ENCODE measurements around the gene EMC9.

The EMC9 gene

GRCh38 chr14:24131549-24131966, 9.8 kb downstream of the EMC9 start:
- no peak for DNase-seq (ENCODE audit: low read depth in 2 of 2)

GRCh38 chr14:24130717-24131548, 10.5 kb downstream of the EMC9 start:
- DNase-seq (ENCODE audit: low read depth in 2 of 2): no peak

DNA sequence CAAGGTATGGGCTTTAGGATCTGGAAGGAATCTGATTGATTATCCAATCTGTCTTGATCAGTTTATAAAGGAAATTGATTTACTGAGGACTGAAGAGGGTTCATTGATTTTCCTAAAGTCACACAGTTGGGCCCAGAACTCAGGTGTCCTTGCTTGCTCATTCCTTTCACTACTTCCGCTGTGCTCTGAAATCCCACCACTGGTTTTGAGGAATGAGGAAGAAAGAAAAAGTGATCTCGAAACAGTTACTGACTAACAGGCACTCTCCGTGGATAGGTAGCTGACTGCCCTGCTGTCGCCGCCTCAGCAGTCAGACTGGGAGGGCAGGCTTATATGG, 11.0 kb downstream of the EMC9 start, which contains the start of gene FITM1:
TSS of gene FITM1 (plus strand) at position 280 of the 337 bp plus-strand sequence. CDS start 905 bp downstream, outside the sequence.
- no peak for DNase-seq (ENCODE audit: low read depth in 2 of 2)

DNA sequence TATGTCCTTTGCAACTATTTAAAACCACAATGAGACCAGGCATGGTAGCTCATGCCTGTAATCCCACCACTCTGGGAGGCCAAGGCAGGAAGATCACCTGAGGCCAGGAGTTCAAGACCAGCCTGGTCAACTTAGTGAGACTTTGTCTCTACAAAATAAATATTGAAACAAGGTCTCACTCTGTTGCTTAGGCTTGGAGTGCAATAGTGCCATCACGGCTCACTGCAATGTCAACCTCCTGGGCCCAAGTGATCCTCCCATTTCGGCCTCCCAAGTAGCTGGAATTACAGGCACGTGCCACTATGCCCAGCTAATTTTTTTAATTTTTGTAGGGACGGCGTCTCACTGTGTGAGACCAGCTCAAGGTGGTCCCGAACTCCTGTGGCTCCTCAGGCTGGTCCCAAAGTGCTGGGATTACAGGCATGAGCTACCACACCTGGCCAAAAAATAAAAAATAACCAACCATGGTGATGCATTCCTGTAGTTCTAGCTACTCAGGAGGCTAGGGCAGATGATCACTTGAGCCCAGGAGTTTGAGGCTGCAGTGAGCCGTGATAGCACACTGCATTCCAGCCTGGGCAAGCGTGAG, 11.9 kb downstream of the EMC9 start:
- DNase-seq (ENCODE audit: low read depth in 2 of 2): no peak

DNA sequence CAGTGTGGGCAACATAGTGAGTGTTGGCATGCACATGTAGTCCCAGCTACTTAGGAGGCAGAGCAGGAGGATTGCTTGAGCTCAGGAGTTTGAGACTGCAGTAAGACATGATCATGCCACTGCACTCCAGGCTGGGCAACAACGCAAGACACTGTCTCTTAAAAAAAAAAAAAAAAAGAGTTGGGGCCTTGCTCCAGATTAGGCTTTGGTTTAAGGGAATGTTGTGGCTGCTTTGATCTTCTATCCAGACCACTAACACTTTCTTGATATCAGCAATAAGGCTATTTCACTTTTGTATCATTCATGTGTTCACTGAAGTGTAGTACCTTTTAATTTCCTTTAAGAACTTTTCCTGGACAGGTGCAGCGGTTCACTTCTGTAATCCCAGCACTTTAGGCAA, 13.7 kb downstream of the EMC9 start:
- DNase-seq (ENCODE audit: low read depth in 2 of 2): no peak

- DNase-seq (ENCODE audit: low read depth in 2 of 2): no peak
These were observed 14.5 kb downstream of the EMC9 start for GRCh38 chr14:24126939-24127338.

GRCh38 chr14:24123424-24124417, 17.7 kb downstream of the EMC9 start:
- DNase-seq (ENCODE audit: low read depth in 2 of 2): no peak

- DNase-seq (ENCODE audit: low read depth in 2 of 2): no peak
These were observed 18.5 kb downstream of the EMC9 start for GRCh38 chr14:24122898-24123297.

- no peak for DNase-seq (ENCODE audit: low read depth in 2 of 2)
These were observed 19.0 kb downstream of the EMC9 start for GRCh38 chr14:24122416-24122815.

GRCh38 chr14:24121210-24121609, 20.2 kb downstream of the EMC9 start:
- no peak for DNase-seq (ENCODE audit: low read depth in 2 of 2)

GRCh38 chr14:24119691-24120090, 21.7 kb downstream of the EMC9 start:
- no peak for DNase-seq (ENCODE audit: low read depth in 2 of 2)

GRCh38 chr14:24117179-24117578, 24.2 kb downstream of the EMC9 start:
- DNase-seq (ENCODE audit: low read depth in 2 of 2): no peak

DNA sequence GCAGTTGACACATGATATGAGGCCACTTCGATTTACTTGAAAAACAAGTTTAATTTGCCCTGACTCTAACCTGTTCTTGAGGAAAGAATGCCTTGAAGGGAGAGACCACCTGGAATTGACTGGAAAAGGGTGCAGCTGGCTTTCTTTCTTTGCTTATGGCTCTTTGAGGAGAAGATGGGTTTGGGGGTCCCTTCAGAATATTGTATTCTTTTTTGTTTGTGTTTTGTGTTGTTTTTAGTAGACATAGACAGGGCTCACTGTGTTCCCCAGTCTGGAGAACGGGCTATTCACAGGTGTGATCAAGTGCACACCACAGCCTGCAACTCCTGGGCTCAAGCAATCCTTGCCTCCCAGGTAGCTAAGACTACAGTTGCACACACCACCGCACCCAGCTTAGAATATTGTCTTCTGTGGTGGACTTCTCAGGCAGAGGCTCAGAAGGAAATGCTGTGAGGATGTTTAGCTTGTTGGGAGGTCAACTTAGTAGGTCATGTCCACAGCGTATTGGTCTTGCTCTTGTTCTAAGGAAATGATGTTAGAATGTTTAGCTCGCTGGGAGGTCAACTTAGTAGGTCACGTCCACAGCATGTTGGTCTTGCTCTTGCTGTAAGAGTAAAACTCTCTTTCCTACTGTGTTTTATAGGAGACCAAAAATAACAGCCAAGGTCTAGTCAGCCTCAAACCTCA, 25.1 kb downstream of the EMC9 start:
- DNase-seq (ENCODE audit: low read depth in 2 of 2): no peak

DNA sequence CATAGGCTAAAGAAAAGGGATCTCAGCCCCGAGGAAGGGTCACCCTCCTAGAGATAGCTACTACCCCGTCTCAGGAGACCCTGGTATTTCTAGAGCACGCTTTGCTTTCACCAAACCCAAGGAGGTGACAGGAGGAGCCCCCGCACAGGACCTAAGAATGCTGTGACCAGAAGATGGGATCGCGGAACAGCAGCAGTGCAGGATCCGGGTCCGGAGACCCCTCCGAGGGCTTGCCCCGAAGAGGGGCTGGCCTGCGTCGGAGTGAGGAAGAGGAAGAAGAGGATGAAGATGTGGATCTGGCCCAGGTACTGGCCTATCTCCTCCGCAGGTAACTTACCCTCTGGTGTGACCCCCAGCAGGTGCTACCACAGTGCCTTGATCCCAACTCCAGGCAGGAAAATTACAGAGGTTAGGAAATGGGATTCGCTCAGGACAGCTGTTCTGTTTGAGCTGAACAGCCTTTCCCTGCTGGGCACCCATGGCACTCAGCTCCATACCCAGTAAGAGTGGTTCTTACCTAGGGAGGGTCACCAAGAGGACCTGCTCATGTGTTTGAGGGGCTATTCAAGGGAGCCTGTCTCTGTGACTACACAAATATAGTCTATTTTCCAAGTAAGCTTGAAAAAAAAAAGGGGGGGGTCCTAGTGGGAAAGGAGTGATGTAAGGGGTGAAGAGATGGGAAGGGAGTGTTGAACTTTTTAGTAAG, 25.8 kb downstream of the EMC9 start:
- DNase-seq (ENCODE audit: low read depth in 2 of 2): no peak

DNA sequence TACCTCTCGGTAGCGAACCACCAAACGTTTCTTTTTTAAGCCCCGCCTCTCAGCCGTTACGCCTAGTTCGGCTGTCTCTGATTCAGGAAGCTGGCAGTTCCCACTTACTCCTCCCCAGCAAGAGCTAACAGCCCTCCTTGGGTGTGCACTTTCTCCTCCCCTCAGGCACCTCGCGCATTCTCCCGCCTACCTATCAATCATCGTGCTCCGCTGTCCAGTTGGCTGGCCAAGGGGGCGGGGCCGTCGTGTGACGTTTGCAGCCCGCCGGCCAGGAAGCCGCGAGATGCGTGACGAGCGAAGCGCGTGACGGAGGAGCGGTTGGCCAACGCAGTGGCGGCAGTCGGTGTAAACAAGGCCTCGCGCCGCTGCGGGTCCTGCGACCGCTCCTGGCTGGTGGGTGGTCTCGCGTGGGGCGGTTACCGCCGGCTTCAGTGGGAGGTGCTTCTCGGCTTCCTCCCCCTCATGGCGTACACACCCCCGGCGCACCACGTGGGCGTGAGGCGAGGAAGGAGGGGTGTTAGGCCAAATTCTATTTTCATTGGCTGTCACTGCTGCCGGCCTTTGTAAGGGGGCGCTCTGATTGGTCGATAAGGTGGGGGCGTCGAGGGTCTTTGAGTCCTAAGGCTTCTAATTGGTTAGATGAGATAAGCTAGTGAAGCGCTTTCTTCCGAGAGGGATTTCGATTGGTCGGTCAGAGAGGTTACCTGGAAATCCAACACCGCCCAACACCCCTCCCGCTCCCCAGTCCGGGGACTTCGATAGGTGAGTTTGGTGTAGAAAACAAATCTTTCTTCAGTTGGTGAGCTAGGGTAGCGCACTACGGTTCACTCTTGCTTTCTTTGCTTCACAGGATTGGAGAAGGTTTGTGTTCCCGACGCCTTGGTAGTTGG, 26.6 kb downstream of the EMC9 start, which contains the start of the genes DCAF11 and NRL:
TSS of gene DCAF11 (plus strand) at position 246 of the 890 bp plus-strand sequence. CDS start 818 bp downstream, outside the sequence.
TSS of gene NRL (minus strand) at position 418 of the 890 bp plus-strand sequence. CDS start 32,101 bp downstream, outside the sequence.
- peak; percentile 98 to 99 for DNase-seq (ENCODE audit: low read depth in 2 of 2)

DNA sequence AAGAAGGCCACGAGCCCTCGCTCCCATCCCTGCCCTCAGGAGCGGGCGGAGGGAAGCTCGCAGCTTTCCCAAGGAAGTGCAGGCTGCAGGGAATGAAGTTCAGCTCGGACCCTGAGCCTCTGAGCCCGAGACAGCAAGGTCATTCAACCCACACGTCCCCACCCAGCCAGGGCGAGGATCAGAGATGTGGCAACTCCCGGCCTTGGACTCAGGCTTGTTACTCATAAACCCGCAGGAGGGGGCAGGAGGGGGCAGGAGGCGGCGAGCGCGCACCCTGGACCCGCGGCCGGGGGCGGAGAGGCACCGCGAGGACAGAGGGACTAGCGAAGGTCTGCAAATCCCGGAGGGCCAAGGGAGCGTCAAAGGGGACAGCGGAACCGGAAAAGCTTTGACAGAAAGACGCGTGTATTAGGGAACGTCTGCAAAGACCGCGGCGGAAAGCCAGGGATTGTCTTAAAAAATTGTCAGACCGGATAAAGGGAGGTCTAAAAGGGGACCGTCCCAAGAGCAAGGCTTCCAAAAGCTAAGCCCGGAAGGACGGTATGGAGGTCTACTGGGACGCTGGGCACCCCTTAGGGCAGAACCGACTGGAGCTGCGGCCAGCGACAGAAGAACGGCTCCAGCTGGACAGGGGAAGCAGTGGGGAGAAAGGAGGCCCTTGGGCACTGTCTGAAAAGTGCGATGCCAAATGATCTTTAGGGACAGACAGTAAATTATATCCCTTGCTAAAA, 27.4 kb downstream of the EMC9 start:
- peak; percentile 58 to 61 for DNase-seq (ENCODE audit: low read depth in 2 of 2)

DNA sequence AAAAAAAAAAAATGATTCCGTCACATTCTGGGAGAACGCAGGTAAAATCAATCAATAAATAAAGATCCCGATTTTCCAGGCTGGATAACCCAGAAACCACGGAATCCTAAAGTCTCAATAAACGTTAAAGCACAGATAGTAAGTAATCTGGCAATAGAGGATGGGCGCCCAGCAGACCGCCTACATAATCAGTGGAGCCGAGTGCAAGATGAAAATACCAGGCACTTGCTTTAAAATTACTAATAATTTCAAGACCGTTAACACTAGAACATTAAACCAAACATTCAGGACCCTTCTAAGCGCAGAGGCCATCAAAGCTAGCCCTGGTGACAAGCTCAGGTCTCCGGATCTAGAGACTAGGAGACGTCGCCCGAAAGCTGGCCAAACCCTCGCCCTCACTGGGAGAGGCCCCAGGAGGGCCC, 28.0 kb downstream of the EMC9 start:
- DNase-seq (ENCODE audit: low read depth in 2 of 2): no peak

- DNase-seq (ENCODE audit: low read depth in 2 of 2): no peak
These were observed 30.9 kb downstream of the EMC9 start for GRCh38 chr14:24110523-24110922.

DNA sequence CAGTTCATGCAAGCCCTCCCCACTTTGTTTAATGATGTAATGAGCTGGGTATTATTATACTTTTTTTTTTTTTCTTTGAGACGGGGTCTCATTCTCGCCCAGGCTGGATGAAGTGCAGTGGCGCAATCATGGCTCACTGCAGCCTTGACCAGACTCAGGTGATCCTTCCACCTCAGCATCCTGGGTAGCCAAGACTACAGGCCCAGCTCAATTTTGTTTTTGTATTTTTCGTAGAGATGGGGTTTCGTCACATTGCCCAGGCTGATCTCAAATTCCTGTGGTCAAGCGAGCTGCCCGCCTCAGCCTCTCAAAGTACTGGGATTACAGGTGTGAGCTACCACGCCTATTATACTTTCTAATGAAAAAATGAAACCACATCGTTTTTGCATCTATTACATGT, 31.3 kb downstream of the EMC9 start:
- DNase-seq (ENCODE audit: low read depth in 2 of 2): no peak

All from stimulated activated CD8-positive, alpha-beta memory T cell treated with anti-CD3 and anti-CD28 coated beads, Interleukin-7, amount 100 ng/mL, for 4 hours (primary cell).